Stimulated activated CD8-positive, alpha-beta memory T cell treated with anti-CD3 and anti-CD28 coated beads, Interleukin-7, amount 100 ng/mL, for 4 hours (primary cell): Measurements from ENCODE around the gene CTNNA2.

Experiments
- DNase-seq, 2 donors: peaks; one replicate each; pipeline ENCODE4 v3.0.0-alpha.2; 2020; ENCODE audit warnings: low read depth in 2 of 2

CTNNA2 gene

GRCh38 chr2:80328159-80328571, 815.3 kb downstream of the CTNNA2 start:
- DNase-seq, result no peak

GRCh38 chr2:80329491-80329890, 816.6 kb downstream of the CTNNA2 start:
- DNase-seq, result no peak

GRCh38 chr2:80330527-80331450, 817.9 kb downstream of the CTNNA2 start:
- DNase-seq, result no peak

- DNase-seq, result no peak
Measured at GRCh38 chr2:80333886-80334285, 821.0 kb downstream of the CTNNA2 start.

- no peak for DNase-seq
Measured at GRCh38 chr2:80335411-80335810, 822.6 kb downstream of the CTNNA2 start.

- DNase-seq, result no peak
Measured at GRCh38 chr2:80338794-80339193, 825.9 kb downstream of the CTNNA2 start.

- no peak for DNase-seq
Measured at GRCh38 chr2:80340022-80340421, 827.2 kb downstream of the CTNNA2 start.

GRCh38 chr2:80348078-80348477, 835.2 kb downstream of the CTNNA2 start:
- no peak for DNase-seq

- DNase-seq, result no peak
Measured at GRCh38 chr2:80348953-80349352, 836.1 kb downstream of the CTNNA2 start.

- no peak for DNase-seq
Measured at GRCh38 chr2:80351231-80351630, 838.4 kb downstream of the CTNNA2 start.

- DNase-seq, result no peak
Measured at GRCh38 chr2:80354858-80355257, 842.0 kb downstream of the CTNNA2 start.

GRCh38 chr2:80361904-80362303, 849.1 kb downstream of the CTNNA2 start:
- DNase-seq, result no peak

- no peak for DNase-seq
Measured at GRCh38 chr2:80363330-80363729, 850.5 kb downstream of the CTNNA2 start.

- no peak for DNase-seq
Measured at GRCh38 chr2:80363791-80364349, 851.0 kb downstream of the CTNNA2 start.

- DNase-seq, result no peak
Measured at GRCh38 chr2:80364524-80365212, 851.8 kb downstream of the CTNNA2 start.

GRCh38 chr2:80365762-80366161, 852.9 kb downstream of the CTNNA2 start:
- DNase-seq, result no peak

GRCh38 chr2:80370375-80371009, 857.6 kb downstream of the CTNNA2 start:
- no peak for DNase-seq

- no peak for DNase-seq
Measured at GRCh38 chr2:80374105-80374504, 861.3 kb downstream of the CTNNA2 start.

GRCh38 chr2:80377071-80377470, 864.2 kb downstream of the CTNNA2 start:
- no peak for DNase-seq

GRCh38 chr2:80380736-80381135, 867.9 kb downstream of the CTNNA2 start:
- no peak for DNase-seq

- no peak for DNase-seq
Measured at GRCh38 chr2:80381666-80382065, 868.8 kb downstream of the CTNNA2 start.

- no peak for DNase-seq
Measured at GRCh38 chr2:80392441-80392840, 879.6 kb downstream of the CTNNA2 start.
